Neutrophil (primary cell): ENCODE measurements around the gene KCTD5.

ENCODE experiments used
- H3K27ac ChIP-seq: fragments of 200-600 bp; sonication (generic); 2 replicates; pipeline ENCODE4 v1.5.1; 2016; ENCODE audit warnings: mild to moderate bottlenecking, moderate library complexity
- H3K27me3 ChIP-seq: fragments of 200-600 bp; sonication (generic); 2 replicates; pipeline ENCODE4 v1.6.0; 2016; ENCODE audit warnings: mild to moderate bottlenecking
- H3K36me3 ChIP-seq: fragments of 200-600 bp; sonication (generic); 2 replicates; pipeline ENCODE4 v1.5.1; 2017
- H3K4me1 ChIP-seq, 2 experiments: fragments of 200-600 bp in 1 of 2; sonication (generic) in 1 of 2; 1 replicate in 1 of 2; 2 replicates in 1 of 2; pipeline versions ENCODE4 v1.5.1 to v1.6.1; 2013 to 2016; ENCODE audit warnings: low read depth in 1 of 2, low read length in 1 of 2, mild to moderate bottlenecking in 1 of 2, moderate library complexity in 1 of 2; ENCODE audit not compliant: control insufficient read depth in 1 of 2, insufficient read depth in 1 of 2
- H3K4me3 ChIP-seq, 2 experiments: fragments of 200-600 bp in 1 of 2; sonication (generic) in 1 of 2; 1 replicate in 1 of 2; 2 replicates in 1 of 2; pipeline ENCODE4 v1.5.1; 2013 to 2016; ENCODE audit warnings: low read depth in 1 of 2, low read length in 1 of 2, mild to moderate bottlenecking in 1 of 2, moderate library complexity in 1 of 2
- H3K9me3 ChIP-seq: fragments of 200-600 bp; sonication (generic); 2 replicates; pipeline ENCODE4 v1.5.1; 2016
- TF ChIP-seq, protein P1 (sequence below): fragments of 200-600 bp; sonication (generic); IDR thresholded peaks from 2 replicates; pipeline ENCODE4 v1.5.1; 2016; ENCODE audit warnings: antibody characterized with exemption

The KCTD5 gene

DNA sequence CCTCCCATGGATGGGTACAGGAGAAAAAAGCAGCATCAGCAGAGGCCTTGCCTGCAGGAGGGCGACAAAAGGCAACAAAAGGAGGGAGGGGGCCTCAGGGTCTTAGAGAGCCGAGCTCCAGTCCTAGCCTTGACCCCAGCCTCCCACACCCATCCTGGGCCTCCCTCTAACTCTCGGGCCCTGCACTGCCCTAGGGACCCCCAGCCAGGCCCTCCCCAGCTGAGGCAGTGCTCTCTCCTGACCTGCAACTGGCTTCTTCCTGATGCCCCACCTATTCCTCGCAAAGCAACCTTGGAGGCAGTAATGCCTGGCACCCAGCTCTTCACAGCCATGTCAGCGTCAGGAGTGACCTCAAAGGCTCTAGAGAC is 54.9 kb downstream of the KCTD5 start:
- H3K4me1 ChIP-seq: no peaks in the 10 kb centered on the region
- no peaks in the 10 kb centered on the region for H3K36me3 ChIP-seq
- no peak overlapping the region for H3K4me3 ChIP-seq
- H3K9me3 ChIP-seq: no peaks in the 10 kb centered on the region
- TF ChIP-seq, protein P1, sequence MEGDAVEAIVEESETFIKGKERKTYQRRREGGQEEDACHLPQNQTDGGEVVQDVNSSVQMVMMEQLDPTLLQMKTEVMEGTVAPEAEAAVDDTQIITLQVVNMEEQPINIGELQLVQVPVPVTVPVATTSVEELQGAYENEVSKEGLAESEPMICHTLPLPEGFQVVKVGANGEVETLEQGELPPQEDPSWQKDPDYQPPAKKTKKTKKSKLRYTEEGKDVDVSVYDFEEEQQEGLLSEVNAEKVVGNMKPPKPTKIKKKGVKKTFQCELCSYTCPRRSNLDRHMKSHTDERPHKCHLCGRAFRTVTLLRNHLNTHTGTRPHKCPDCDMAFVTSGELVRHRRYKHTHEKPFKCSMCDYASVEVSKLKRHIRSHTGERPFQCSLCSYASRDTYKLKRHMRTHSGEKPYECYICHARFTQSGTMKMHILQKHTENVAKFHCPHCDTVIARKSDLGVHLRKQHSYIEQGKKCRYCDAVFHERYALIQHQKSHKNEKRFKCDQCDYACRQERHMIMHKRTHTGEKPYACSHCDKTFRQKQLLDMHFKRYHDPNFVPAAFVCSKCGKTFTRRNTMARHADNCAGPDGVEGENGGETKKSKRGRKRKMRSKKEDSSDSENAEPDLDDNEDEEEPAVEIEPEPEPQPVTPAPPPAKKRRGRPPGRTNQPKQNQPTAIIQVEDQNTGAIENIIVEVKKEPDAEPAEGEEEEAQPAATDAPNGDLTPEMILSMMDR: no peak
- no peaks in the 10 kb centered on the region for H3K27me3 ChIP-seq
- H3K27ac ChIP-seq: no peak overlapping the region

- Histone ChIP-seq H3K27ac (no peak overlapping the region), H3K9me3 (no peaks in the 10 kb centered on the region), H3K4me1 (no peaks in the 10 kb centered on the region), H3K27me3 (no peaks in the 10 kb centered on the region), H3K4me3 (no peak overlapping the region), H3K36me3 (no peaks in the 10 kb centered on the region)
- TF ChIP-seq, protein P1: no peak
These were observed 55.6 kb downstream of the KCTD5 start for GRCh38 chr16:2737895-2738418.

DNA sequence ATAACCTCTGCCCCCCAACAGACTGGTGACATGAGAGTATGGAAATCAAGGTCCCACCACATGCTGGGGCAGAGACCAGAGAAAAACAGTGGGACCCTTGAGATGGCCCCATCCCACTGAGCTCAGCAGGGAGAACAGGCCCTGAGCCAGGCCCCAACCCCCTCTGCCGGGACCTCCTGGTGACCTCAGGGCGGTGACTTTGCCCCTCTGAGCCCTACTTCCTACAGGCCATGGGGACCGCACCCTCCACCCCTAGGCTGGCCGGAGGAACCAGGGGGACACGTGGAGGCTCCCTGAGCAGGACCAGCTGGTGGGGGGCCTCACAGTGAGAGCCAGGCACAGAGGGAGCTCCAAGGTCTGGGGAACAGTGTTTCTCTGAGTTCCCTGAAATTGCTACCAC is 56.3 kb downstream of the KCTD5 start:
- no peaks in the 10 kb centered on the region for H3K4me1 ChIP-seq
- TF ChIP-seq, protein P1: no peak
- no peaks in the 10 kb centered on the region for H3K9me3 ChIP-seq
- H3K36me3 ChIP-seq: no peaks in the 10 kb centered on the region
- H3K4me3 ChIP-seq: no peak overlapping the region
- H3K27me3 ChIP-seq: no peaks in the 10 kb centered on the region
- H3K27ac ChIP-seq: no peak overlapping the region

- Histone ChIP-seq H3K27ac (no peak overlapping the region), H3K9me3 (no peaks in the 10 kb centered on the region), H3K36me3 (no peaks in the 10 kb centered on the region), H3K27me3 (no peaks in the 10 kb centered on the region), H3K4me3 (no peak overlapping the region), H3K4me1 (no peaks in the 10 kb centered on the region)
- TF ChIP-seq, protein P1: no peak
These were observed 57.5 kb downstream of the KCTD5 start for GRCh38 chr16:2739625-2740430.

DNA sequence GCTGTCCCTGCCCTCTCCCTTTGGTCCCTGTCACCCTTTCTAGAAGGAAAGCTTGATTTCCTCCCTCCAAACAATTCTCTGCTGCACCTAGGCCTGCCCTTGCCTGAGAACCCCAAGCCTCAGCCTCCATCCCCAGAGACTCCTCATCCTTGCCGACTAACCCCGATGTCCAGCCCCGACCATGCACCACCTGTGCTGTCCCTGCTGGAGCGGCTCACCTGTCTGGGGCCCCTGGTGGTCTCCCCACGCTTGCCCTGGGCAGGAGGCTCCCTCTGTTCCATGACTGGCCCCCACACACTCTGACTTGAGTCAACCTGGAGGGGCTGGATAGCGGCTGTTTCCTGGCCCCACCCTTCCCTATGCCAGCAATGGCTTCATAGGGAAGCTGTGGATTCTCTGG is 58.2 kb downstream of the KCTD5 start:
- Histone ChIP-seq H3K4me3 (no peak overlapping the region), H3K27me3 (no peaks in the 10 kb centered on the region), H3K4me1 (no peaks in the 10 kb centered on the region), H3K27ac (no peak overlapping the region), H3K36me3 (no peaks in the 10 kb centered on the region), H3K9me3 (no peaks in the 10 kb centered on the region)
- TF ChIP-seq, protein P1: no peak
